ENCODE data around the gene DAPK1.

Gene DAPK1

GRCh38 chr9:87611776-87612175, 114.1 kb downstream of the DAPK1 start:
- DNase-seq (ENCODE audit: low read depth in 2 of 2) = no peak

GRCh38 chr9:87612536-87612935, 114.9 kb downstream of the DAPK1 start:
- no peak for DNase-seq (ENCODE audit: low read depth in 2 of 2)

DNA sequence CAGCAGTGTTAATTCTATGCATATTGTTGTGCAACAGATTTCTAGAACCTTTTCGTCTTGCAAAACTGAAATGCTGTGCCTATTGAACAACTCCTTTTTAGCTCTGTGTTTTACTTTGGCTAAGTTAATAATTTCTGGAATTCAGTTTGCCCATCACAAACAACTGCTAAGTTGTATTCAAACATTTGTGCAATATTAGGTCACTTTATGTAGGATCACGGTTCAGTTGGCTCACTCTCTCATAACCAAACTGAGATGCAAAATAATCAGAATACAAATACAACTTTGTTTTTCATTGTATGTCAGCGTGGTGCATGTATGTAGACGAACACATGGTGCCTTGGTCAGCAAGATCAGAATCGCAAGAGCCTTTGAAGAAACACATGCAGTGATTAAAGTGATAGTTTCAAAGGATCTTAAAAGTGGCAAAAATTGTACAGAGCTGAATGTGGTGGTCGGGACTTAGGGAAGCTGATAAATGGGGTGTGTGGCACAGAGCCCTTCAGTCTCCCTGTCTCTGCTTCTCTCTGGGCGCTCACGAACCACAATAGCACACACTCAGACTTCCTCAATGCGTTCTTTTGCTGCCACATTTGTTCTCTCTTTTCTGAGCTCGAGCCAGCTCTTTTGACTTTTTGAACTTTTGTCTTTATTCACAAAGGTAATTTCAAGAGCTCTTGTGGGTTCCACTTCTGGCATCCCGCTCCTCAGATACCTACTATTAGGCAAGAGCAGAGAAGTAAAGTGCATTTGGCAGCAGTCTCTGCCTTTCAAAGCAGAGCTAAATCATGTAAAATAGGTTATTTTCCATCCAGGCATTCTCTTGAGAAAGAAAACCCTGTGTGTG, 115.8 kb downstream of the DAPK1 start:
- no peak for DNase-seq (ENCODE audit: low read depth in 2 of 2)

GRCh38 chr9:87614397-87614796, 116.7 kb downstream of the DAPK1 start:
- no peak for DNase-seq (ENCODE audit: low read depth in 2 of 2)

- no peak for DNase-seq (ENCODE audit: low read depth in 2 of 2)
Observed at GRCh38 chr9:87615136-87615535, 117.5 kb downstream of the DAPK1 start.

GRCh38 chr9:87615547-87616148, 118.0 kb downstream of the DAPK1 start:
- no peak for DNase-seq (ENCODE audit: low read depth in 2 of 2)

GRCh38 chr9:87618226-87618625, 120.6 kb downstream of the DAPK1 start:
- no peak for DNase-seq (ENCODE audit: low read depth in 2 of 2)

- no peak for DNase-seq (ENCODE audit: low read depth in 2 of 2)
Observed at GRCh38 chr9:87618931-87619330, 121.3 kb downstream of the DAPK1 start.

- DNase-seq (ENCODE audit: low read depth in 2 of 2) = no peak
Observed at GRCh38 chr9:87619346-87619745, 121.7 kb downstream of the DAPK1 start.

DNA sequence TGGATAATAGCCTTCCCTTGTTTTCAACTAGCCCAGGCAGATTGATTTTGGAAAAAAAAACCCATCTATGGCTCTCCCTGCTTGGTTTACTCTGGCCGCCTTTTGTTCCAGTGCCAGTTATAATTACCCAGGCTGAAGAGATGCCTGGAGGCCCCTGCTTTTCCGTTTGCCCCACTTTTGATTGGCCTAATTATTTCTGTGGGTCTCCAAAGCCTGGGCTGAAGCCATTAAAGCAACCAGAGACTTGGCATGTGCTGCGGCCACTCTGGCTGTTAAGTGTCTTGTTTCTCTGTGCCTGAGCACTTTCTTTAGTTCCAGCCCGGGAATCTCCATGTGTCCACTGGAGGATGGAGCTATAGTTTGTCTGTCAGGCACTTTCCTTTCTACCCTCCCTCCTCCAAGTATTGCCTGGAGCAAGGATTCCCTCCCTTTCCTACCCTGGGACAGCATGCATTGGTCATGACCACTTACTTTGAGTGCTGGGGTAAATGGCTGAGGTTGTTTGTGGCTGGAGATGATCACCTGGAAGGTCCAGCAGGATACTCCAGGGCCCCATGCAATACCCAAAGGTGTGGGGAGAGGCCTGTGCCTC, 123.2 kb downstream of the DAPK1 start:
- DNase-seq (ENCODE audit: low read depth in 2 of 2) = no peak

GRCh38 chr9:87622098-87622497, 124.4 kb downstream of the DAPK1 start:
- DNase-seq (ENCODE audit: low read depth in 2 of 2) = no peak

- DNase-seq (ENCODE audit: low read depth in 2 of 2) = no peak
Observed at GRCh38 chr9:87622923-87623322, 125.3 kb downstream of the DAPK1 start.

GRCh38 chr9:87628346-87628745, 130.7 kb downstream of the DAPK1 start:
- no peak for DNase-seq (ENCODE audit: low read depth in 2 of 2)

DNA sequence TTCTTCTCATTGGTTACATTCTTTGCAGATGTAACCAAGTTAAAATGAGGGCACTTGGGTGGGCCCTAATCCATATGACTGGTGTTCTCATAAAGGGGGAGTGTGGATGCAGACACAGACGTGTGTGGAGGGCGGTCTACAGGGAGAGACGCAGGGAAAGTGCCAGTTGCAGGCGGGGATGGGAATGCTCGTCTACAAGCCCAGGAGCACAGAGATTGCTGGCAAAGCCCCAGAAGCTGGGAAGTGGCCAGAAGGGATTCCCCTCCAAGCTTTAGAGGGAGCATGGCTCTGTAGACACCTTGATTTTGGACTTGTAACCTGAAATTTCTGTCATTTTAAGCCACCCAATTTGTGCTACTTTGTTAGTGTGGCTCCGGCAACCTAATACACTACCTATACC, 131.4 kb downstream of the DAPK1 start:
- no peak for DNase-seq (ENCODE audit: low read depth in 2 of 2)

DNA sequence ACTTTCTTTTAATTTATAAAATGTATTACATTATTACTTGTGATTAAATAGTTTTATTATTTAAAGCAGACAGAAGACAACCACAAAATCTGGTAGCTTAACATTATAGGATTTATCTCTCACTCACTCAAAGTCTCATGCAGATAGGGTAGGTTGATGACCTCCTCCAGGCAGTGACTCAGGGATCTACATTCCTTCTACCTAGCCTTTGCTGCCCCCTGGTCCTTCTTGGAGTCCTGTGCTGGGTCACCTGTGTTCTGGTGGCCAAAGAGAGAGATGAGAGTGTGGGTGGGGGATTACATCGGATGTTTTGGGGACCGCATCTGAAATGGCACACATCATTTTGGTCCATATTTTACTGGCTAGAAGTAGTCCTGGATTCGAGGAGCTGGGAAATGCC, 132.6 kb downstream of the DAPK1 start:
- no peak for DNase-seq (ENCODE audit: low read depth in 2 of 2)

DNA sequence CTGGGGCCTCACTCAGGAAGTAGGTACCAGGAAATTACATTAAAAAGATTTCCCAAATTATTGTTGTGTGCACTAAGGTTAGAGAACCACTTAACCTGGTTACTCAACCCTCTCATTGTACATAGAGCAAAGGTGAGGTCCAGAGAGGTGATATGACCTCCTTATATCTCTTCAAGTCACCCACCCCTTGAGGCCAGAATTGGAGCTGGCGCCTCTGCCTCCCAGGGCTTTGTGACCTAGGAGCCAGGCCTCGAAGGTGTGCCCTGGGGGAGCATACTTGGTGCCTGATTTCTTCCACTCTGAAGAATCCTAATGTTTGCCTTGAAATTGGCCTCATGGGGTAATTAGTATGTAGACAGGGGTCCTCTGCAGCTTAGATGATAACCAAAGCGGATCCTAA, 133.2 kb downstream of the DAPK1 start:
- DNase-seq (ENCODE audit: low read depth in 2 of 2) = no peak

DNA sequence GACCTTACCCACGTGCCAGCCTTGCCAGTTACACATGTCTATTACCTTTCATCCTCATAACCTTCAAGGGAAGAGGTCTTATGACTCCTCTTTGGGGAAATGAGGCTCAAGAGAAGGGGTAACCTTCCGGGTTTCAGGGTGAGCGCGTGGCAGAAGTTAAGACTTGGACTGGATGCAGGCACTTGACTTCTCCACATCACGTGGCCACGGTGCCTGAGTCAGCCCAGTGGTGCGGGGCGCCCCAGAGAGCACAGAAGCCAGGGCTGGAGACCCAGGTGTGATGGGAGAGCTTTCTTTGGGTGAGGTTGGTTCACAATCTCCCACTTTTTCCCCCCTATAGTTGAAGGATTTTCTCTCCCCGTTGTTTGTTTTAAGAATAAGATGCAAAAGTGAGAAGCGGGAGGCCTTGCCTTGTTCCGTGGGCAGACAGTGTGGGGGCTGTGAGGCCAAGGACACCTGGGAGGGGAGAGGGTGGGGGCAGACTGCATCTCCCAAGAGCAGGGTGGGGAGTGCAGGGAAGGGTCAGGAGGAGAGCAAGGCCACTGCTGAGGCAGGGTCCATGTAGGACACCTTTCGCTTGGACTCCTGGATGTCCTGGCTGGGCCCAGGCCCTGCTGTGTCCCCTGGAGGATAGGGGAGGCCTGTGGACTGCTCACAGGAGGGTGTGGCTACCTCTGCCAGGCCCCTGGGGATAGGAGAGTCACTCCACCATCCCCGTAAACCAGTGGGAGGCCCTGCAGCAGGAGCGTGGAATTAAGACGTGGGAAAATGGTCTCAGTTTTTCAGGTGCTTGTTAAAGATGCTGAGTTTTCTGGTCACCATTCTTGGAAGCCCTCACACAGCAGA, 138.2 kb downstream of the DAPK1 start:
- no peak for DNase-seq (ENCODE audit: low read depth in 2 of 2)

GRCh38 chr9:87638292-87638691, 140.6 kb downstream of the DAPK1 start:
- DNase-seq (ENCODE audit: low read depth in 2 of 2) = no peak

DNA sequence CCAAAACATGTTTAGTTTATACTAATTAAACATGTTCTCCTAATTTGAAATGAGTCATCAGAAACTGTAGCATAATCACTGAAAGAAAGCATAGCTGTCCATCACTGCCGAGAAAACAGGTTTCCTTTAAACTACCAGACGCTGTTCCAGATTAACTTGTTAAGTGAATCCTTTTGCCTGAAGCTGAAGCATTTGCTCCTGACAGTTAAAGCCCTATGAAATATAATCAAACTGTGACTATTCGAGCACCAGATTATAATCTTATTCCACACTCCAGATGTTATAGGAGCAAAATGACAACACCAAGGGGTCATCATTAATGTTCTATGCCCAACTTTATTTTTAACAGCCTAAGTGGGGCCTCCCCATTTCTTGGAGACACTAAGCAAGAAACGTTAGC, 142.3 kb downstream of the DAPK1 start:
- DNase-seq (ENCODE audit: low read depth in 2 of 2) = no peak

GRCh38 chr9:87640385-87640795, 142.7 kb downstream of the DAPK1 start:
- DNase-seq (ENCODE audit: low read depth in 2 of 2) = no peak

GRCh38 chr9:87641067-87641466, 143.4 kb downstream of the DAPK1 start:
- no peak for DNase-seq (ENCODE audit: low read depth in 2 of 2)
